Liver (tissue), 2 donors: ENCODE measurements around the gene MVB12B.

Source experiments
- CTCF ChIP-seq: fragments of 150-350 bp; IDR thresholded peaks from 2 replicates; pipeline ENCODE4 v1.5.1; 2017; ENCODE audit warnings: improper control_type of control experiment, low read depth, low read length; ENCODE audit not compliant: missing input control
- MAX ChIP-seq: IDR thresholded peaks from 2 replicates; pipeline ENCODE4 v1.6.1; 2016; ENCODE audit warnings: antibody characterized with exemption
- YY1 ChIP-seq: IDR thresholded peaks from 2 replicates; pipeline ENCODE4 v1.6.1; 2016; ENCODE audit warnings: antibody characterized with exemption, mild to moderate bottlenecking
- TF ChIP-seq, protein P1 (sequence below): IDR thresholded peaks from 2 replicates; pipeline ENCODE4 v1.6.1; 2016; ENCODE audit warnings: antibody characterized with exemption, mild to moderate bottlenecking
- donor health status: healthy.

- TF ChIP-seq CTCF: no peak
- TF ChIP-seq MAX: no peak
- TF ChIP-seq, protein P1, sequence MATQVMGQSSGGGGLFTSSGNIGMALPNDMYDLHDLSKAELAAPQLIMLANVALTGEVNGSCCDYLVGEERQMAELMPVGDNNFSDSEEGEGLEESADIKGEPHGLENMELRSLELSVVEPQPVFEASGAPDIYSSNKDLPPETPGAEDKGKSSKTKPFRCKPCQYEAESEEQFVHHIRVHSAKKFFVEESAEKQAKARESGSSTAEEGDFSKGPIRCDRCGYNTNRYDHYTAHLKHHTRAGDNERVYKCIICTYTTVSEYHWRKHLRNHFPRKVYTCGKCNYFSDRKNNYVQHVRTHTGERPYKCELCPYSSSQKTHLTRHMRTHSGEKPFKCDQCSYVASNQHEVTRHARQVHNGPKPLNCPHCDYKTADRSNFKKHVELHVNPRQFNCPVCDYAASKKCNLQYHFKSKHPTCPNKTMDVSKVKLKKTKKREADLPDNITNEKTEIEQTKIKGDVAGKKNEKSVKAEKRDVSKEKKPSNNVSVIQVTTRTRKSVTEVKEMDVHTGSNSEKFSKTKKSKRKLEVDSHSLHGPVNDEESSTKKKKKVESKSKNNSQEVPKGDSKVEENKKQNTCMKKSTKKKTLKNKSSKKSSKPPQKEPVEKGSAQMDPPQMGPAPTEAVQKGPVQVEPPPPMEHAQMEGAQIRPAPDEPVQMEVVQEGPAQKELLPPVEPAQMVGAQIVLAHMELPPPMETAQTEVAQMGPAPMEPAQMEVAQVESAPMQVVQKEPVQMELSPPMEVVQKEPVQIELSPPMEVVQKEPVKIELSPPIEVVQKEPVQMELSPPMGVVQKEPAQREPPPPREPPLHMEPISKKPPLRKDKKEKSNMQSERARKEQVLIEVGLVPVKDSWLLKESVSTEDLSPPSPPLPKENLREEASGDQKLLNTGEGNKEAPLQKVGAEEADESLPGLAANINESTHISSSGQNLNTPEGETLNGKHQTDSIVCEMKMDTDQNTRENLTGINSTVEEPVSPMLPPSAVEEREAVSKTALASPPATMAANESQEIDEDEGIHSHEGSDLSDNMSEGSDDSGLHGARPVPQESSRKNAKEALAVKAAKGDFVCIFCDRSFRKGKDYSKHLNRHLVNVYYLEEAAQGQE: no peak
- TF ChIP-seq YY1: no peak
Measured at GRCh38 chr9:126399251-126399650, 72.6 kb downstream of the MVB12B start.
